Urothelium cell line (cell line): ENCODE data around the gene FA2H.

Source experiments
- DNase-seq: peaks from one replicate; pipeline ENCODE4 v3.0.0; 2011; ENCODE audit warnings: low spot score, mixed read lengths
- FAIRE-seq: peaks from 2 replicates; lab custom pipeline; 2011; peaks lifted over from hg19 to GRCh38; lab: Jason Lieb, UNC

FA2H gene

DNA sequence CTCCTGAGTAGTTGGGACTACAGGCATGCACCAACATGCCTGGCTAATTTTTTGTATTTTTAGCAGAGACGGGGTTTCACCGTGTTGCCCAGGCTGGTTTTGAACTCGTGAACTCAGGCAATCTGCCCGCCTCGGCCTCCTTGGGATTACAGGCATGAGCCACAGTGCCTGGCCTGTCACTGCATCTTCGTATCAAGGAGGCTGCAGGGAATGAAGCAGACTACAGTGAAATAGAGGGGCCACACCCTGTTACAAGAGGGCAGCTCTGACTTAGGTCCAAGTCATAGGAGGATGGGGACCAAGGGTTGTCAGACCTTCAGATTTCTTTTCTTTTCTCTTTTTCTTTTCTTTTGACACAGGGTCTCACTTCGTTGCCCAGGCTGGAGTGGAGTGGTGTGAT is 28.7 kb downstream of the FA2H start:
- DNase-seq (no peak), FAIRE-seq (no peak)

DNA sequence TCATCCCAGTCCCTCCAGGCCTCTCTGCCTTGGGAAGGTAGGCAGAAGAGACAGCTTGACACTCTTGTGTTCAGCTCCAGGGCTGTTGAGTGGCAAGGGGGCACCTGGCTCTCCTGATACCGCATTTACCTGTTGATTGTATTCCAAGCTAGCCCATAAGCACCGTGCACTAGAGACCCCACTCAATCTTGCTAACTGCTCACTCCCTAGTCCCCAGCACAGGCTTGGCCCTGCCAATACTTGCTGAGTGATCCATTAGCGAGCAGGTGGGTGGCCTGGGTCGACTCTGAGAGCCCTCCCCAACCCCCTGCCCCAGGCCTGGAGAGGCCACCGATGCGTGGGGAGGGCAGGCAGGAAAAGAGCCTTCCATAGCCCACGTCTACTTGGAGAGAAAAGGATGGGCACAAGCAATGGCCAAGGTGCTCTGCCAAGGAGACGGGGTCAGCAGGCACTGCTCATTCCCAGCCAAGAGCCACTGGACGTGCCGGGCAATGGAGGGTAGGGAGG is 29.5 kb downstream of the FA2H start:
- FAIRE-seq (no peak), DNase-seq (no peak)

DNA sequence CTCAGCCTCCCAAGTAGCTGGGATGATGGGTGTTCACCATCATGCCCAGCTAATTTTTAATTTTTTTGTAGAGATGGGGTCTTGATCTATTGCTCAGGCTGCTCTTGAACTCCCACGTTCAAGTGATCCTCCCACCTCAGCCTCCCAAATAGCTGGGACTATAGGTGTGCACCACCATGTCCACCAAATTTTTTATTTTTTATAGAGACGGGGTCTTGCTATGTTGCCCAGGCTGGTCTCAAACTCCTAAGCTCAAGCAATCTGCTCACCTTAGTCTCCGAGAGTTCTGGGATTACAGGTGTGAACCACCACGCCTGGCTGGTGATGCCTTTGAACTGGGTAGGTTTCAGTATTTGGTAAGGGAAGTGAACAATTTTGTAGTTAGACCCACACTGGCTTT is 30.1 kb downstream of the FA2H start:
- FAIRE-seq (no peak), DNase-seq (no peak)

DNA sequence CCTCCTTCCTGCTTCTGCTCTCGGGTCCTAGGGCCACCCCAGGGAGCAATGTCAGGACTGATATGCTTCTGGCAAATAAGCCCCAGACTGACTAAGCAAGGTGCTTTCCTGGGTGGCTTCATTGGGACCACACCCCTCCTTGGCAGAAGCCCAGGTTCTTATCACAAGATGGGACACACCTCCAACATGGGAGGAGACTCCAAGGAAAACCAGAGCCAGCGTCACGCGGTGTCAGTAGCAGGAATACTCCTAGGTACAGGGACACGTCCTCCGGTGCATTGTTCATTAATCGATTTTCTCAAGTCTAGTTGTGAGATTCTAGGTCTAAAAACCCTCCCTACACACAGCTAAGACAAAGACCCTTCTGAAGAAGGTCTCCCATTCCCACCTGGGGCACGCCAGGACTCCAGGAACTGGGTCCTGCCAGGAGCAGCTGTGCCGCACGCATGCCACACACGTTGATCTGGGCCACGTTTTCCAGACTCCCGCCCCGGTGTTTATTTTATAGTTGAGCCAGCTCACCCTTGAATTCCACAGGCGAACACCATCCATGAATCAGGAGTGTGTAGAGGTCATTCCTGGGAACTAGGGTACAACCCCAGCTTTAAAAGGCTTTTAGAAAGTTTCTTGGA is 30.8 kb downstream of the FA2H start:
- no peak for FAIRE-seq
- peak; percentile 84 for DNase-seq

DNA sequence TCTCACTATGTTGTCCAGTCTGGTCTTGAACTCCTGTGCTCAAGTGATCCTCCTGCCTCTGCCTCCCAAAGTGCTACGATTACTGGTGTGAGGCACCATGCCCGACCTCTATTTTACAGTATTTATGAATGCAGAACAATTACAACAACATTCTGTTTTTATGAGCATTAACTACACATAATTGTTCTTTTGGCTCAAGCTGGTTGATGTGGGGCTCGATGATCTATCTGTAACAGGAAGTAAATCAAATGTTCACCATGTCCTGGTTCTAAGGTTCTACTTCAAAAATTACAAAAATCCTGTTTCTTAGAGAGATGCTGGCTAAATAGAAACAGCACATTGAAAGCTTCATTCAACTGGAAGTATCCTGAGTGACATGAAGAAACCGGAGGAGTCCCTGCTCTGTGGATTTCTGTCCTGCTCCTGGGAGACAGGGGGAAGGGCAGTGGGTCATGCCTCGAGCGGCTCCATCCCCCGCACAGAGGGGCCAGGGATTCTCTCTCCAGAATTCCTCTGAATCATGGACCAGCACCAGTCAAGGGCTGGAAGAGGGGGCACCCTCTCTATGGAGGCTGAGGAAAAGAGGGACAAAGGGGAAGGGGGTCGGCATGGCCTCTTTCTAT is 31.5 kb downstream of the FA2H start:
- FAIRE-seq (no peak), DNase-seq (no peak)

DNA sequence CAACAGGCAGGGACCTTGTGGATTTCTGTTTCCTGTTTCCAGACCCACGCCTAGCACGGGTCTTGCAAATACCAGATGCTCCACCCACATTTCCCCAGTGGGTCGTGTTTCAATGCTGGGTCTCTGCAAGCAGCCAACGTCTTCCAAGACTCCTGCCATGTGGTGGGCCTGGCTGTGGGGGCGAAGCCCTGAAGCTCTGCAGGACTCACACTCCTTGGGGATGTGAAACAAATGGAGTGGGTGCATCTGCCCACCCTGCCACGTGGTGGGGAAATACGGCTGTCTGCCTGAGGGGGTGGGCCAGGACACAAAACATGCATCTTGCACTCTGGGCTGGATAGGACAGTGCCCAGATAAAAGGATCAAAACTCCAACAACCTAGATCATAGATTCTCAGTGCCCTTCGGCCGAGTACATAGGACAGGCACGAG is 32.6 kb downstream of the FA2H start:
- DNase-seq, result no peak
- FAIRE-seq, result no peak

DNA sequence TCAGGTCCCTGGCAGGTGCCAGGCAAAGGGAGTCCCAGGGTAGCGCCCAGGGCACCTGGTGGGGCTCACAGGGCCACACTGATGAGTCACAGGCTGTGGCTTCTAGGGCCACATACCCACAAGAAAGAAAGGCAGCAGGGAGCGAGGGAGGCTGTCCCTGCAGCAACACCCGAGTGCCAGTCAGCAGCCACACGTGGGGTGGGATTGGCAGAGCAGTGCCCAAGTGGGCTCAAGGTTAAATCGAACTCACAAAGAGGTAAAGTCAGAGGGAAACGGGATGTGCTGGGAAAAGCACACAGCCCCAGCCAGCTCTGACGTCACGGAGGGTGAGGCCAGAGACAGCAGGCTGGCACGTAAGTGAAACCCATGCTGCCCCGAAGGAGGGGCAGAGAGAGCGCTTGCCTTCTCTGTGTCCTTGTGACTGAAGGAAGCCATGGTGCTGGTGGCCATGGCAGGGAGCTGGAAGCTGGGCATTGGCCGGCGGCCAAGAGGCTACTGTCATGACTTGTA is 33.8 kb downstream of the FA2H start:
- FAIRE-seq, result peak; percentile 78
- peak; percentile 69 for DNase-seq

DNA sequence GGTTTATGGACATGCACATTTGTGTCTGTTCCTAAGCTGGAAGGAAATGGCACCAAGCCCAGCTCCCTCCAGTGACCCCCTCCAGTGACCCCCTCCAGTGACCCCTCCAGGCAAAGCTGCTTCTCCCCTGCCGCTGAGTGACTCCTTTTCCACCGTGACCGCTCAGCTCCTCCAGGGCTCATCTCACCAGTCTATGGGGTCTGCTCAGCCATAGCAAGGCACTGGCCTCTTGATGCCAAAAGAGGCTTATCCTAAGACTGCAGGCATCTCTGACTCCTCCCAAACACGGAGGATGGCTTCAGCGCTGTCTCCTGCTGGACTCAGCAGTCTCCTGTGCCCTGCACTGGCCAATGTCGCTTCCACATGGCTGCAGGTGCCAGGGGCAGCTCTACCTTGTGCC is 35.3 kb downstream of the FA2H start:
- DNase-seq, result no peak
- no peak for FAIRE-seq

DNA sequence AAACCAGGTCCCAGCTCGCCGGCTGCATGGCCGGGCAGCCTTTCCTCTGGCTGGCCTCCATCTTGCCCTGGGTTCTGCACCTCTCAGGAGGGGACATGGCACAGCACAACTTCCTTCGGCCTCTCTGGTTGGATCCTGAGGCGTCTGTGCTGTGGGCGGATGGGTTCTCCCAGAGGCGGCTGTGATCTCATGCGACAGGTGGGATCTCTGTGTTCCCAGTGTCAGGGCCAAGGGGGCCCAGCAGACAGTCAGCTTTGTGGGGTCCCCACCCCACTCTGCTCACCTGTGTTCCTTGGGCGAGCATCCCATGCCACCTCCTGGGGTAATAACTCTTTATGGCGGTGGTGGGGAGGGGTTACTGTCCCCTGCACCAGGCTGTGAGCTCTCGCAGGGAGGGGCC is 35.8 kb downstream of the FA2H start:
- FAIRE-seq (no peak), DNase-seq (no peak)

DNA sequence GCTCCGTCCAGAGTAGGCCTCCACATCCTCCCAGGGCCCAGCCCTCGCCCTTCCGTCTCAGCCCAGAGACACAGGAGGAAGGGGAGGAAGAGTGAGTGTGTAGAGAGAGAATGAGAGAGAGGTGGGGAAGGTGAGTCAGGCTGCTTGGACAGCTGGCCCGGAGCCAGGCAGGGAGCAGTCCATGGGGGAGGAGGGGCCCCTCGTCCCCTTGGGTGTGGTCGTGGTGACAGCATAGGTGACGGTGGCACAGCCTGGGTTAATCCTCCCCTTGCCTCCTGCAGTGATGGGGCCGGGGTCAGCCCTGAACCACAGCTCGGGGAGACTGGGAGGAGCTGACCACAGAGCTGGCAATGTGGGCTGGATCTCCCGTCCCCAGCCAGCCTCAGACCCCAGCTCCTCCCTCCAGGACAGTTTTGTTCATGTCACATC is 36.5 kb downstream of the FA2H start:
- FAIRE-seq (peak; percentile 71), DNase-seq (peak; percentile 78)

DNA sequence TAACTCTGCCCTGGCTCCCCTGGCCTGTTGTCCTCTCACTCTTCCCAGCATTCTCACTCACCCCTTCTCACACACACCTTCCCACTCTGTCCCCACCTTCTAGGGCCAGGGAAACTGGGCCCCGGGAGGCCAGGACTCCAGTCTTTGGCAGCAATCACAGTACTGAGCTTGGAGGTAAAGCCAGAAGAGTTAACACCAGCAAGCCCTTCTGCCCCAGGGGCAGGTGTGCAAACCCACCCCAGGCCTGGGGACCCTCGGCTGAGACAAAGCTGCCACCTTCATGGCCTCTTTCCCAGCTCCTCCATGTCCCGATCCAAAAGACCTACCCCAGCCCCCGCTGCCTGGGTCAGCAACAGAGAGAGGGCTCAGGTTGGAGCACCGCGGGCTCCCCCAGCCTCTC is 37.1 kb downstream of the FA2H start:
- DNase-seq (no peak), FAIRE-seq (no peak)

DNA sequence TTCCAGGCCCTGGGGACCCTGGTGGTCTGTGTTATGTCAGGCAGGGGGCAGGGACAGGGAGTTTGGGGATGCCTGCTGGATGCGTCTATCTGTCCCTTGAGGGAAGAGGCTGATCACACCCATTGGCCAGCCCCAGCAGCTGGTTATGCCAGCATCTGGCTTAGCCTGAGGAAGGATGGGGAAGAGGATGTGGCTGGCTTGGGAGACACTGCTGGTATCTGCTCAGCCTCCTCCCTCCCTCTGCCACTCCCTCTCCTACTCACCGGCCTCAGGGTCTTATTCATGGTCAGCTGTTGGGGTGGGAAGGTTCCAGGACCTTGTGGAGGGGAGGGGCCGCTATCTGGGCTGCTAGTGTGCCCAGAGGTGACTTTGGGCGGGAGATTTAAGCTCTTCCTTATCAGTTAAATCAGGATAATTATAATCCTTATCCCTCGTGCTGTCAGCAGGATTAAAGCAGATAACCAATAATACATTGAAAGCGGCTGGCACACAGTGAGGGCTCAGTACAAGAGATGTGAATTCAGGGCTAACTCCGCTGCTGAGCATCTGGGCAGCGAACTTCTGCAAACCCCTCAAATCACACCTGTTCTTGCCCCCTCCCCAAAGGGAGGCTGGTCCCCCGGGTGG is 38.0 kb downstream of the FA2H start:
- DNase-seq (no peak), FAIRE-seq (no peak)

DNA sequence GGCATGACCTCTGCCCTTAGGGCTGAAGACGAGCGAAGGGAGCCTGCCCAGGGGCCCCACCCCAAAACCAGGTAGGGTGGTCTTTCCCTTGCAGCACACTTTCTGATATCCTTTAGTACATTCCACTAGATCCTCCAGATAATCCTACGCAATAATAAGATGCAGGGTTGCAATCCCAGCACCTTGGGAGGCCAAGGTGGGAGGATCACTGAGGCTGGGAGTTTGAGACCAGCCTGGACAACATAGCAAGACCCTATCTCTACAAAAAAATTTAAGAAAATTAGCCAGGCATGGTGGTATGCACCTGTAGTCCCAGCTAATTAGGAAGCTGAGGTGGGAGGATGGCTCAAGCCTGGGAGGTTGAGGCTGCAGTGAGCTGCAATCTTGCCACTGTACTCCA is 39.1 kb downstream of the FA2H start:
- FAIRE-seq (no peak), DNase-seq (no peak)

DNA sequence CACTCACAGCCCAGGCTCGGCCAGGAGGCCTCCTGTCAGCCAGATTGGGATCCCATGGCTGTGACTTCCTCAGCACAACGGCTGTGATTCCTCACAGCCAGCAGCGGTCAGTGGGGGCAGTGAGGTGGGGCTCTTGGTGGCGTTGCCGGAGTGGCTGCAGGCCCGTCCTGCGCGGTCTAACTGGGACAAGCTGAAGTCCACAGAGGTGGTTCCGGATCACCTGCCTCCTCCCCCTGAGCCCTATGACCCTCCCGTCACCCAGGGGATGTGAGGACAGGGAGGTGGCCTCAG is 39.5 kb downstream of the FA2H start:
- FAIRE-seq, result peak; percentile 23
- DNase-seq, result no peak

DNA sequence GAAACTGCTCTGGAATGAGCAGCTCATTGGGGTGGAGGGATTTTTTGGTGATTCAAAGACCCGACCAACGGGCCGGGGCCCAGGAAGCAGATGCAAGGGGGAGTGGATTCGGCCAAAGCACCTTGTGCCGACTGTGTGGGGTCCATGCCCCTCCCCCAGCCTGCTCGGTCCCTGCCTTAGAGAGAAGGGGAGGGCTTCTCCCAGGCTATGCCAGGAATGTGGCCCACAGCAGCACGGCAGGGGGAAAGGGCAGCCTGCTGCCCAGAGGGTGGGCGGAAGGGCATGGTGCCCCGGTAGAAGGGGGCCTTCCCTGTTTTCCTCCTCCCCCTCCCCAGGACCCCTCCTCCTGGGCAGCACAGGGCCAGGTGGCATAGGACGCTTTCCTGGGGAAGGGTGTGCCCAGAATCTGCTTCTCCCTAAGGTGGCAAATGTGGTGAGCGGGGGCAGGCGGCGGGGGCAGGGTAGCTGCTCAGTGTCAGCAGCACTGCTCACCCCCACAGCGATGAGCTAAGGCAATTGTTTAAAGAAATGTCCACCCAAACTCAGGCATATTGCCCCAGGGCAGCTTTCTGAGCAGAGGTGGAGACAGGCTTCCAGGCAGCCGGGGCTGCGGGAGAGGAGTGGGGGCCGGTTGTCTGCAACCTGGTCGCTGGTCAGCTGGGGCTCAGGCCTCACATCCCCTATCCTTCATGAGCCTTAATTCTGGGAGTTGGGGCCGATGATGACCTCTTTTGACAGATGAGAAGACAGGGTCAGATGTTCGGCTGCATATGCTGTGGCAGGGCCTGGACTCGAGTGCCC is 40.1 kb downstream of the FA2H start:
- DNase-seq (no peak), FAIRE-seq (peak; percentile 32)

DNA sequence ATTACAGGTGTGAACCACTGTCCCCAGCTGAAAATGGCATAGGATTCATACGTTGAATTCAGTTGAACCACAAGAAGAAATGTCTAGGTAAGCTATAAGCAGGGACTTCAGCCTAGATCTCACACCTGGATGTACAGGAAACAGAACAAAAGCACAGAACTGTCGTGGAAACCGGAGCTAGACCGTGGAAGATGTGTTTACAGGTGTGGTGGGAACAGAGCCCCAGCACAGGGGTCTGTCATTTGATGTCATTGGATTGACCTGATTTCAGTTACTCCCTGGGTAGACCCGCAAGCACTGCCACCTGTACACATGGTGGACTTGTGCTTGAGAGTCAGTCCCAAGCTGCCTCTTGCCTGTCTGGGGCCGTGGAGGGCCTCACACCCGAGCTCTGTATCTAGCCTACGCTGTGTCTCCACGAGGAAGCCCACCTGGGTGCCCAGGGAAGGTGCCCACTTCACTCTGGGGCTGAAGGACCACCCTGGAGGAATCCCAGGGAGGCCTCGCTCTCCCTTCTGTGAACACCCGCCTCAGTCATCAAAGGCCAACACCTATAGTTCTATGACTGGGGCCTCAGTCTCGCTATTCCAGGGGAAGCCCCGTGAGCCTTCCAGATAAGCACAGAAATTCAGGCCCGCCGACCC is 41.8 kb downstream of the FA2H start:
- no peak for DNase-seq
- no peak for FAIRE-seq

DNA sequence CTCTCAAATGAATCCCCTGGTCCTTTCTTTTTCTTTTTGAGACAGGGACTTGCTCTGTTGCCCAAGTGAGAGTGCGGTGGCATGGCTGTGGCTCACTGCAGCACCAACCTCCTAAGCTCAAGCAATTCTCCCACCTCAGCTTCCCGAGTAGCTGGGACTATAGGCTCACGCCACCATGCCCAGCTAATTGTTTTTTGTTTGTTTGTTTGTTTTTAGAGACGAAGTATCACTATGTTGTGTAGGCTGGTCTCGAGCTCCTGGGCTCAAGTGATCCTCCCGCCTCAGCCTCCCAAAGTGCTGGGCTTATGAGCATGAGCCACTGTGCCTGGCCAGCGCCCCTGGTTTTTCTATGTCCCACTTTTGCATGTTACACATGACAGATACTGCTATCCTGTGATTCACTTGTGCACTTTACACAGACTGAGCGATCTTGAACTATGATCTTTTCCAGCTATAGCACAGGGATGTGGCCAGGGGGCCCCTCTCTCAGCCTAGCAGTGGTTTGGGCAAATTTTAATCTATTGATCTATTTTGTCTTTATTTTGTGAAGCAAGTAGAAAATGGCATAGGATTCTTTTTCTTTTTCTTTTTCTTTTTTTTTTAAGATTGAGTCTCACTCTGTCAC is 42.7 kb downstream of the FA2H start:
- FAIRE-seq (no peak), DNase-seq (no peak)

DNA sequence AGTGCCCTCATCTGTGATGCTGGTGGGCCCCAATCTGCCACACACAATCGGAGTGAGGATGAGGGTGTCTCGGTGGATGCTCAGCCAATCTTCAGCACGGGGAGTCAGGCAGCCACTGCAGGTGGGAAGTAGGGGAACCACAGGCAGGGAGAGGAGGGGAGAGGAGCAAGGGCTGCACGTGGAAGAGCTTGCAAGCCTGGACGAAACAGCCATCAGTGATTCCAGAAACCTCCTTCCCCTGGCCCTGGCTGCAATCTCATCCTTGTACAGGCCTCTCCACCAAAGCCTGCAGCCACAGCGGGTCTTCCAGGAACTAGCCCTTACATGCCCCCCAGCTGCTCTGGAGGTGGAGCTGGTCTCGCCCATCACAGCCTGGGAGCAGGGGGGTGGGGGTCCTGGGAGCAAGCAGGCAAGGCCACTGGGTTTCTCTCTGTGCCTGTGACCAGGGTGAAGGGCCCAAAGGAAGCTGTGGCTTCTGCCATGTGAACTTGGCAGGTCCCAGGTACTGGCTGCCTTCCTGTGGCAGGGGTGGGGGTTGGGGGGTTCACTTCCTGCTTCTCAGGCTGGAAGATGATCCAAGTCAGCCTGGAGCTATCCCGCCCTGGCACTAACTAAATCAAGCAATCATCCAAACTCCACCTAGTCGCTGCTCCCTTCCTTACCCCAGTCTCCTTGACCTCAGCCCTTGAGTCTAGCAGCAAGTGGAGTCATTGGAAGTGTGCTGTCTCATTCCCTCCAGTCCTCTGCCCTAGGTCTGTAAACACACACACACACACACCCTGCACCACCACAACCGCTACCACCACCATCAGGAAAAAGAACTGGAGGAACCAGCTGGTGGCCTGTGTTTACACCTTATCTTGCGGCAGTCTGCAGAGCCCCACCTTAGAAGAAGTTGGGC is 44.6 kb downstream of the FA2H start:
- no peak for DNase-seq
- no peak for FAIRE-seq

DNA sequence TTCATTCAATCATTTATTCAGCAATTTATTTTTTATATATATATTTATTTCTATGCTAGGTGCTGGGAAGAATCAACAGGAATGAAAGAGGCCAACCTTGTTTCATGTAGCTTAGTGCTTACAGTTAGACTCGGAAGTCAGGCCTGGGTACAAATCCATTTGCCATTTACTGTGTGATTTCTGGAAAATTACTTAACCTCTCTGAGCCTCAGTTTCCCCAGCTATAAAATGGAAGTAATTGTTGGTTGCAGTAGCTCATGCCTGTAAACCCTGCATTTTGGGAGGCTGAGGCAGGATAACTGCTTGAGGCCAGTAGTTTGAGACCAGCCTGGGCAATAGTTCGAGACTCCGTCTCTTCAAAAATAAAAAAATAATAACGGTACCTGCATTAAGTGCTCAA is 46.7 kb downstream of the FA2H start:
- DNase-seq (no peak), FAIRE-seq (no peak)

DNA sequence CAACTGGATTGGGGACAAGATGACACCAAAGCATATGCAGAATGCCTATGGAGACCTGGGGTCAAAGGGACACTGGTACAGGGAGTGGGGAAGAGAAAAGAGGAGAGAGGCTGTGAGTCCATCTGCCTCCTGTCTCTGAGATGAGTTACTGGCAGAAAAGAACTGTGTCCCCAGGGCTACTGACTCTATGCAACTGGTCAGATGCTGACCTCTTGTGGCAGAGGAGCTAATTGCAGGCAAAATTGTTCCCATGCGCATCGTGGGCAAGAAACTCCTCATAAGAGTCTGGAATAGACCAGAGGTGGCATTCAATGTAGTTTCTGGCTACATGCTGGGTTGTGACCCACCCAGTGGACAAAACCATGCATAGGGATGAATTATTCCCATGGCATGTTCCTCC is 47.9 kb downstream of the FA2H start:
- DNase-seq, result no peak
- FAIRE-seq, result no peak
